ENCODE measurements around the gene ENTPD7.

Gene ENTPD7

DNA sequence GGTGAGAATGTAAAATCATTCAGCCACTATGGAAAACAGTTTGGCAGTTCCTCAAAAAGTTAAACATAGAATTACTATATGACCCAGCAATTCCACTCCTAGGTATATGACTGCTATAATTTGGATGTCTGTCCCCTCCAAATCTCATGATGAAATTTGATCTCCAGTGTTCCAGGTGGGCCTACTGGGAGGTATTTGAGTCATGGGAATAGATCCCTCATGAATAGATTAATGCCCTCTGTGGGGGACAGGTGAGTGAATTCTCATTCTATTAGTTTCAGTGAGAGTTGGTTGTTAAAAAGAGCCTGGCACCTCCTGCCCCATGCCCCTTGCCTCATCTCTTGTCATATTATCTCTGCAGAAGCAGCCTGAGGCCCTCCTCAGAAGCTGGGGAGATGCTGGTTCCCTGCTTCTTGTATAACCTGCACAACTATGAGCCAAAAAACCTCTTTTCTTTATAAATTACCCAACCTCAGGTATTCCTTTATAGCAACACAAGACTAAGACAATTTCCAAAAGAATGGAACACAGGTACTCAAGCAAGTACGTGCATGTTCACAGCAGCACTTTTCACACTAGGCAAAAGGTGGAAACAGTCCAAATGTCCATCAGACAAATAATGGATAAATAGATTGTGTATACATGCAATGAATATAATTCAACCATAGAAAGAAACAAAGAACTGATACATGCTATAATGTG, 30.2 kb upstream of the ENTPD7 start:
- no peaks in the 10 kb centered on the region for H3K36me3 Mint-ChIP-seq (ENCODE audit: low read depth)
- H3K27ac Mint-ChIP-seq: no peak overlapping the region
- no peaks in the 10 kb centered on the region for H3K4me1 Mint-ChIP-seq (ENCODE audit: low read depth)
- H3K9me3 Mint-ChIP-seq: no peaks in the 10 kb centered on the region
- no peak overlapping the region for H3K4me3 Mint-ChIP-seq
- H3K27me3 Mint-ChIP-seq: peaks cover 14% of the 10 kb centered on the region

GRCh38 chr10:99629625-99629978, 29.7 kb upstream of the ENTPD7 start:
- no peaks in the 10 kb centered on the region for H3K4me1 Mint-ChIP-seq (ENCODE audit: low read depth)
- peaks cover 19% of the 10 kb centered on the region for H3K27me3 Mint-ChIP-seq
- no peaks in the 10 kb centered on the region for H3K36me3 Mint-ChIP-seq (ENCODE audit: low read depth)
- H3K27ac Mint-ChIP-seq: no peak overlapping the region
- no peak overlapping the region for H3K4me3 Mint-ChIP-seq
- no peaks in the 10 kb centered on the region for H3K9me3 Mint-ChIP-seq

GRCh38 chr10:99630433-99630832, 28.9 kb upstream of the ENTPD7 start:
- Mint-ChIP-seq H3K27ac (no peak overlapping the region), H3K4me1 (ENCODE audit: low read depth) (no peaks in the 10 kb centered on the region), H3K27me3 (peaks cover 24% of the 10 kb centered on the region), H3K4me3 (no peak overlapping the region), H3K36me3 (ENCODE audit: low read depth) (no peaks in the 10 kb centered on the region), H3K9me3 (no peaks in the 10 kb centered on the region)

- no peaks in the 10 kb centered on the region for H3K36me3 Mint-ChIP-seq (ENCODE audit: low read depth)
- H3K4me1 Mint-ChIP-seq (ENCODE audit: low read depth): no peaks in the 10 kb centered on the region
- no peaks in the 10 kb centered on the region for H3K9me3 Mint-ChIP-seq
- peaks cover 29% of the 10 kb centered on the region for H3K27me3 Mint-ChIP-seq
- no peak overlapping the region for H3K4me3 Mint-ChIP-seq
- no peak overlapping the region for H3K27ac Mint-ChIP-seq
These were observed 28.3 kb upstream of the ENTPD7 start for GRCh38 chr10:99630991-99631390.

- Mint-ChIP-seq H3K36me3 (ENCODE audit: low read depth) (no peaks in the 10 kb centered on the region), H3K9me3 (no peaks in the 10 kb centered on the region), H3K4me1 (ENCODE audit: low read depth) (no peaks in the 10 kb centered on the region), H3K4me3 (no peak overlapping the region), H3K27me3 (peaks cover 31% of the 10 kb centered on the region), H3K27ac (no peak overlapping the region)
These were observed 27.8 kb upstream of the ENTPD7 start for GRCh38 chr10:99631496-99631895.

- Mint-ChIP-seq H3K27me3 (peaks cover 44% of the 10 kb centered on the region), H3K36me3 (ENCODE audit: low read depth) (no peaks in the 10 kb centered on the region), H3K4me1 (ENCODE audit: low read depth) (no peaks in the 10 kb centered on the region), H3K27ac (no peak overlapping the region), H3K9me3 (no peaks in the 10 kb centered on the region), H3K4me3 (no peak overlapping the region)
These were observed 25.5 kb upstream of the ENTPD7 start for GRCh38 chr10:99633832-99634231.

GRCh38 chr10:99647601-99648151, 11.6 kb upstream of the ENTPD7 start:
- H3K27ac Mint-ChIP-seq: no peak overlapping the region
- peaks cover 46% of the 10 kb centered on the region for H3K27me3 Mint-ChIP-seq
- H3K4me1 Mint-ChIP-seq (ENCODE audit: low read depth): no peaks in the 10 kb centered on the region
- H3K9me3 Mint-ChIP-seq: peaks cover 6% of the 10 kb centered on the region
- no peaks in the 10 kb centered on the region for H3K36me3 Mint-ChIP-seq (ENCODE audit: low read depth)
- no peak overlapping the region for H3K4me3 Mint-ChIP-seq

DNA sequence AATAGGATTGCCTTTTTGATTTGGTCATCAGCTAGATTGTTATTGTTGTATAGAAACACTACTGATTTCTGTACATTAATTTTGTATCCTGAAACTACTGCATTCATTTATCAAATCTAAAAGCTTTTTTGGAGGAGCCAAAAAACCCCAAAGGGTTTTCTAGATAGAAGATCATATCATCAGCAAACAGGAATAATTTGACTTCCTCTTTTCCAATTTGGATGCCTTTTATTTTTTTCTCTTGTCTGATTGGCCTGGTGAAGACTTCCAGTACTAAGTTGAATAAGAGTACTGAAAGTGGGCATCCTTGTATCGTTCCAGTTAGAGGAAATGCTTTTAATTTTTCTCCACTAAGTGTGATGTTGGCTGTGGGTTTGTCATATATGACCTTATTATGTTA, 10.6 kb upstream of the ENTPD7 start:
- Mint-ChIP-seq H3K27me3 (peaks cover 52% of the 10 kb centered on the region), H3K27ac (no peak overlapping the region), H3K4me3 (no peak overlapping the region), H3K9me3 (peaks cover 6% of the 10 kb centered on the region), H3K36me3 (ENCODE audit: low read depth) (no peaks in the 10 kb centered on the region), H3K4me1 (ENCODE audit: low read depth) (no peaks in the 10 kb centered on the region)

- H3K9me3 Mint-ChIP-seq: no peaks in the 10 kb centered on the region
- no peaks in the 10 kb centered on the region for H3K36me3 Mint-ChIP-seq (ENCODE audit: low read depth)
- no peak overlapping the region for H3K4me3 Mint-ChIP-seq
- peaks cover 5% of the 10 kb centered on the region for H3K4me1 Mint-ChIP-seq (ENCODE audit: low read depth)
- H3K27me3 Mint-ChIP-seq: peaks cover 57% of the 10 kb centered on the region
- H3K27ac Mint-ChIP-seq: no peak overlapping the region
These were observed 6.4 kb upstream of the ENTPD7 start for GRCh38 chr10:99652800-99653390.

DNA sequence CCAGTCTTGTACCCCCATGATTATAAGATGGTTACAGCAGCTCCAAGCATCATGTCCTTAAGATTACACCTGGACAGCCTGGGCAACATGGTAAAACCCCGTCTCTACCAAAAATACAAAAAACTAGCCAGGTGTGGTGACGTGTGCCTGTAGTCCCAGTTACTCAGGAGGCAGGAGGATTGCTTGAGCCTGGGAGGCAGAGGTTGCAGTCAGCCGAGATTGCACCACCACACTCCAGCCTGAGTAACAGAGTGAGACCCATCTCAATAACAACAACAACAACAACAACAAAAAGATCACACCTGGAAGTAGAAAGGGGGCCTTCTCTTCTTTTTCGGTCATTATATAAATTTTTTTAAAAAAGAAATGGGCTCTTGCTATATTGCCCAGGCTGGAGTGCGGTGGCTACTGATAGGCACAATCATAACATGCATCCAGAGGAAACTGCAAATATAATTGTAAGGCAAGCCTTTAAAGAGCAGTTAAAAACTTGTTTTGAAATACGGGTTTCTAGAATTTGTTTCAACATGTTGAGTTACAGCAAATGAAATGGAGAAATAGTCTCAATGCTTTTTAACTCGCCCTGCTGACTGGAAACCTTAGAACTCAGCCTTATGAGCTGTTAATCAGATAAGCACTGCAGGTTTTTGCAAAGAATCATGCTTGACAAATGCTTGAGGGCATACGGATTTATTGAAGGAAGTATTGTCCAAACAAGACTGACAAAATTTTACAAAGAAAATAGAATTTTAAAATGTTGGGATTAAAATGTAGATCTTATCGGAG, 4.7 kb upstream of the ENTPD7 start:
- Mint-ChIP-seq H3K9me3 (no peaks in the 10 kb centered on the region), H3K27me3 (peaks cover 43% of the 10 kb centered on the region), H3K4me3 (no peak overlapping the region), H3K4me1 (ENCODE audit: low read depth) (peaks cover 13% of the 10 kb centered on the region), H3K27ac (no peak overlapping the region), H3K36me3 (ENCODE audit: low read depth) (no peaks in the 10 kb centered on the region)

DNA sequence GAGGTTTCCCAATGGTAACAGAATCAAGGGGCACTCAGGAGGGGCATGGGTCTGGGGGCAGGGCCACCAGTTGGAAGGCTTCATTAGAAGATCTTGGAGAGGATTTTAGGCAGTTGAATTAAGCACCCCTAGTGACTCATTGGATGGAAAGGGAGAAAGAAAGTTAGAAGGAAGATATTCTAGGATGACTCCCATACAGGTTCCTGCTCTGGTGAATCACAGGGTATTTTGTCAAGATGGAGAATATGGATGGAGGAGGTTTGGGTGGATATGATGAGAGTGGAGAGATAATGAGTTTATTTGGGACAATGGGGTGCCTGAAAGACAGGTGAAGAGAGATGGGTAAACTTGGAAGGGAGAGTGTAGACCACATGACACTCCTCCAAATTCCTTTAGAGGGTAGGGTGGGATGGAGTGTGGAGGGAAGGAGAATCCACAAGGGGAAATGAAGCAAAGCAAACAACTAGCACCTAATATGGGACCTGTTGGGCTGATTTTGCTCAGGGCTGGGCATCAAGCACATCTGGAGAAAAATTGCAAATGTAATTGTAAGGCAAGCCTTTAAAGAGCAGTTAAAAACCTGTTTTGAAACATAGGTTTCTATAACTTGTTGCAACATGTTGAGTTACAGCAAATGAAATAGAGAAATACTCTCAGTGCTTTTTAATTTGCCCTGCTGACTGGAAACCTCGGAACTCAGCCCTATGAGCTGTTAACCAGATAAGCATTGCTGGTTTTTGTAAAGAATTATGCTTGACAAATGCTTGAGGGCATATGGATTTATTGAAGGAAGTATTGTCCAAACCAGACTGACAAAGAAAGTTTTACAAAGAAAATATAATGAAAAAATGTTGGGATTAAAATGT, 2.9 kb upstream of the ENTPD7 start:
- H3K4me3 Mint-ChIP-seq: no peak overlapping the region
- H3K36me3 Mint-ChIP-seq (ENCODE audit: low read depth): no peaks in the 10 kb centered on the region
- no peaks in the 10 kb centered on the region for H3K9me3 Mint-ChIP-seq
- peaks cover 28% of the 10 kb centered on the region for H3K4me1 Mint-ChIP-seq (ENCODE audit: low read depth)
- peaks cover 29% of the 10 kb centered on the region for H3K27me3 Mint-ChIP-seq
- H3K27ac Mint-ChIP-seq: no peak overlapping the region

DNA sequence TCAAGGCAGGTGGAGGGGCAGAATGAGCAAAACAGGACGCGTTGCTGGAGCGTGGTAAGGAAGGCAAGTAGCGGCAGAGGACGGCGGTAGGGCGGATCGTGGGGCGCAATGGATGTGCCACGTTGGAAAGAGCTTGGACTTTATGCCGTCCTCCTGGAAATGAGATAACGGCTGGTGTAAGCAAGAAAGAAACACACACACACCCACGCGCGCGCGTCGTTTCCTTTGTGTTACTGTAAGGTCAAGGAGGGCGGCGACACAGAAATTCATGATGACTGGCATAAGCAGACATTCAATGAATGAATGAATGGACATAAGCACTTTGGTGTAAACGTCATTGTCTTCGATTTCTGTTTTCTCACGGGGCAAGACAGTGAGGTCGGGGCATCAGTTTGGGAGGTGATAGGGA, 683 bp upstream of the ENTPD7 start:
- Mint-ChIP-seq H3K4me3 (peak overlapping the region; percentile 88), H3K4me1 (ENCODE audit: low read depth) (peaks cover 30% of the 10 kb centered on the region), H3K27ac (peak overlapping the region; percentile 78), H3K9me3 (no peaks in the 10 kb centered on the region), H3K27me3 (peaks cover 18% of the 10 kb centered on the region), H3K36me3 (ENCODE audit: low read depth) (peaks cover 1% of the 10 kb centered on the region)

- Mint-ChIP-seq H3K36me3 (ENCODE audit: low read depth) (peaks cover 4% of the 10 kb centered on the region), H3K4me3 (peak overlapping the region; percentile 88), H3K9me3 (no peaks in the 10 kb centered on the region), H3K27me3 (peaks cover 18% of the 10 kb centered on the region), H3K27ac (peak overlapping the region; percentile 79), H3K4me1 (ENCODE audit: low read depth) (peaks cover 30% of the 10 kb centered on the region)
These were observed 608 bp downstream of the ENTPD7 start for GRCh38 chr10:99659868-99660366.

- Mint-ChIP-seq H3K4me3 (no peak overlapping the region), H3K27me3 (peaks cover 14% of the 10 kb centered on the region), H3K27ac (no peak overlapping the region), H3K36me3 (ENCODE audit: low read depth) (peaks cover 12% of the 10 kb centered on the region), H3K4me1 (ENCODE audit: low read depth) (peaks cover 30% of the 10 kb centered on the region), H3K9me3 (no peaks in the 10 kb centered on the region)
These were observed 1.5 kb downstream of the ENTPD7 start for GRCh38 chr10:99660662-99661376.

All from stimulated activated naive CD8-positive, alpha-beta T cell treated with anti-CD3 and anti-CD28 coated beads, Interleukin-15, Interleukin-2, amounts not matched to agents 100 ng/mL and 50 ng/mL, for 24 hours (primary cell).